Mononuclear cell (primary cell): ENCODE results near the gene RBM45. TPM values are rescaled to one million over a fixed set of nuclear protein-coding genes. Genes with fewer than 3 reads are reported as not detected.

Experiments used
- H3K27me3 ChIP-seq: 2 replicates; pipeline ENCODE4 v1.6.0; 2011; ENCODE audit warnings: low read length, control low read depth; ENCODE audit not compliant: insufficient read depth
- H3K4me1 ChIP-seq: 2 replicates; pipeline ENCODE4 v1.5.1; 2011; ENCODE audit warnings: mild to moderate bottlenecking, low read length, control low read depth; ENCODE audit not compliant: insufficient read depth
- H3K4me3 ChIP-seq: 2 replicates; pipeline ENCODE4 v1.5.1; 2011; ENCODE audit warnings: mild to moderate bottlenecking, low read length, moderate library complexity
- H3K9me3 ChIP-seq: 2 replicates; pipeline ENCODE4 v1.5.1; 2011; ENCODE audit warnings: low read depth, mild to moderate bottlenecking, control low read depth, low read length
- total RNA-seq: library from RNA; depleted of rRNA; stranded (reverse); fragments of >200 nt; gene quantifications from one replicate; pipeline ENCODE4 v1.2.3, GENCODE V29; 2012

RBM45 gene
- total RNA-seq, 1 donor: 10.0 TPM

DNA sequence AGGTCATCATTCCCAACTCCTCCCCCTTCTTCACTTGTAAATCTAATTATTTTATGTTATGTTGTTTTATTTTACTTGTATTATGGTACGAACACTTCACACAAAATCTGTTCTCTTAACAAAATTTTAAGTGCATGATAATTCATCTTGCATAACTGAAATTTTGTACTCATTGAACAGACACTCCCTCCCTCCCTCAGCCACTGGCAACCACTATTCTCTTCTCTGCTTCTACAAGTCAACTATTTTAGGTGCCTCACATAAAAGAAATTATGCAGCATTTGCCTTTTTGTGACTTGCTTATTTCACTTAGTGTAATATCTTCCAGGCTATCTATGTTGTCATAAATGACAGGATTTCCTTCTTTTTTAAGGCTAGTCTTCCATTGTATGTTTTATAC, 51.7 kb downstream of the RBM45 start:
- H3K4me3 ChIP-seq: no peak overlapping the region
- H3K27me3 ChIP-seq: no peaks in the 10 kb centered on the region
- H3K4me1 ChIP-seq: no peaks in the 10 kb centered on the region
- H3K9me3 ChIP-seq: no peaks in the 10 kb centered on the region

DNA sequence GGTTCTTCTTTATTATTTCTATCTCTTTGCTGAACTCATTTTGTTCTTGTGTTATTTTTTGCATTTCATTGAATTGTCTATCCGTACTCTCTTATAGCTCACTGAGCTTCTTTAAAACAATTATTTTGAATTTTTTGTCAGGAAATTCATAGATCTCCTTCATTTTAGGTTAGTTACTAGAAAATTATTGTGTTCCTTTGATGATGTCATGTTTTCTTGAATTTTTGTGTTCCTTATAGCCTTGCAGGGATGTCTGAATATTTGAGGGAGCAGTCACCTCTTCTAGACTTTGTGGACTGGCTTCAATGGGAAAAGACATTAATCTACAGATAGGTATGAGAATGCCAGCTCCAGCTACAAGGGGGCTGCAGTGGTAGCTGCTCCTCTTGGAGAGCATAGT, 61.4 kb downstream of the RBM45 start:
- peaks cover 8% of the 10 kb centered on the region for H3K27me3 ChIP-seq
- H3K4me1 ChIP-seq: no peaks in the 10 kb centered on the region
- H3K4me3 ChIP-seq: no peak overlapping the region
- H3K9me3 ChIP-seq: no peaks in the 10 kb centered on the region

DNA sequence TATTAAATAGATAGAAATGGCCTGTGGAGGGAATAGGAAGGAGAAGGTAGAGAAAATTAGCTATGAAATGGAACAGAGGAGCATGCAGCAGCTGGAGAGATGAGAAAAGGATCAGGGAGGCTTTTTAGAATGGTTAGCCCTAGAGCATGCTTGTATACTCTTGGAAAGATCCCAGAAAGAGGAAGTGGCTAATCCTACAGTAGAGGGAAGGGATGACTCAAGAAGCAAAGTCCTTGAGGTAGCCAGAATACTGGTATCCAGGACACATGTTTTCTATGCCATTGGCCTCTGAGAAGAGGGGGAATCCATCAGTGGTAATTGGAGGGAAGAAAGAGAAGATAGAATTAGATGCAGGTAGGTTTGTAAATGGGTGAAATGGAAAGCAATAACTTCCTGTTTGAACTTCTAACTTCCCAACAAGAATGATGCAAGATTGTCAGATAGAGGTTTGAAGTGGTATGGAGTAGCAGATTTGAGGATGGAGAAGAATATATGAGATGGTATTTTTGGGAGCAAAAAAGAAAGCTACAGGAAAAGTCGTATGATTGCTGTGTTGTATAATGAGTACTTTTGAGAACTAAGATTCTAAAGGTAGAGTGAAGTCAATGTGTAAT, 64.9 kb downstream of the RBM45 start:
- Histone ChIP-seq H3K4me3 (no peak overlapping the region), H3K9me3 (no peaks in the 10 kb centered on the region), H3K27me3 (peaks cover 8% of the 10 kb centered on the region), H3K4me1 (no peaks in the 10 kb centered on the region)

Other genes with a start within 250 kb of the RBM45 start
- gene PDE11A, start 39.7 kb upstream of the RBM45 start, total RNA-seq: under 0.01 TPM
- 0.21 TPM for gene OSBPL6, start 82.1 kb downstream of the RBM45 start, total RNA-seq